Stimulated activated CD8-positive, alpha-beta memory T cell treated with anti-CD3 and anti-CD28 coated beads, Interleukin-12 subunit alpha, Interleukin-12 subunit beta, amount 100 ng/mL, for 24 hours (primary cell): ENCODE measurements around the gene CFAP97.

Source experiments
- DNase-seq: peaks from one replicate; pipeline ENCODE4 v3.0.0-alpha.2; 2020; ENCODE audit errors: extremely low read depth

Gene CFAP97

DNA sequence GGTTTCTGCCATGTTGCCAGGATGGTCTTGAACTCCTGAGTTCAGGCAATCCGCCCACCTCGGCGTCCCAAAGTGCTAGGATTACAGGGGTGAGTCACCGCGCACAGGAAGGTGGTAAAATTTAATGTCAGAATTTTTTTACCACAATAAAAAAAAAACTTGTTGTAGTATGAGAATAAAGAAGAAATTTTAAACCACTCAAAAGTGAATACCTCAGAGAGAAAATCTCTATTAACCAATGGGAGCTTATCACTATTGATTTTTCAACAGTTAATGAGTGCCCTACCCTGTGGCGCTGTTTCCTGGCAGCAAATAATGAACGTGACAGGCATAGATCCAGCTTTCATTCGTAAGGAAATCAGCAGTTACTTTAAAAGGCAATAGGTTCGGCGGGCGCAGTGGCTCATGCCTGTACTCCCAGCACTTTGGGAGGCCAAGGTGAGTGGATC is 93.4 kb downstream of the CFAP97 start:
- DNase-seq: no peak

GRCh38 chr4:185109736-185110135 is 94.1 kb downstream of the CFAP97 start:
- DNase-seq: no peak
